ENCODE measurements around the gene SCAPER.

GRCh38 chr15:76714950-76715349 lies 190.2 kb downstream of the SCAPER start:
- TF ChIP-seq POLR2A (IDR thresholded peaks at IDR 0.05; ENCODE audit: borderline replicate concordance, extremely low read depth, insufficient read depth, insufficient read length) (no peak), POLR2AphosphoS5 (IDR thresholded peaks at IDR 0.05; ENCODE audit: low read depth, low read length) (no peak), YY1 (IDR thresholded peaks at IDR 0.05; ENCODE audit: extremely low read depth, insufficient replicate concordance, low read depth, low read length) (no peak), EZH2phosphoT487 (IDR thresholded peaks at IDR 0.05; ENCODE audit: borderline replicate concordance) (no peak), JUND (IDR thresholded peaks at IDR 0.05) (no peak), CTCF (IDR thresholded peaks at IDR 0.05 in 2 of 3, conservative IDR thresholded peaks at IDR 0.05 in 1 of 3; ENCODE audit: borderline replicate concordance in 1 of 3, insufficient read depth in 1 of 3, low read depth in 2 of 3, low read length in 2 of 3) (no peak), REST (IDR thresholded peaks at IDR 0.05; ENCODE audit: low read depth) (no peak), ATF3 (IDR thresholded peaks at IDR 0.05) (no peak), TCF7L2 (IDR thresholded peaks at IDR 0.05; ENCODE audit: borderline replicate concordance, extremely low read depth, insufficient read depth, insufficient read length) (no peak), EZH2 (IDR thresholded peaks at IDR 0.05) (no peak), CEBPB (IDR thresholded peaks at IDR 0.05; ENCODE audit: low read depth) (no peak), MAX (IDR thresholded peaks at IDR 0.05) (no peak), EGR1 (IDR thresholded peaks at IDR 0.05; ENCODE audit: low read depth) (no peak)

Data from HCT116 (cell line).